HG02981 (cell line): Measurements from ENCODE around the gene PDE1C.

Source experiments
- ATAC-seq: cut with Tn5 transposase; IDR thresholded peaks from one replicate; pipeline ENCODE4 v1.9.1; 2021; ENCODE audit warnings: mild to moderate bottlenecking, moderate library complexity; ENCODE audit not compliant: unreplicated experiment

Gene PDE1C

GRCh38 chr7:31953432-31953831 is 116.8 kb downstream of the PDE1C start:
- no peak for ATAC-seq

DNA sequence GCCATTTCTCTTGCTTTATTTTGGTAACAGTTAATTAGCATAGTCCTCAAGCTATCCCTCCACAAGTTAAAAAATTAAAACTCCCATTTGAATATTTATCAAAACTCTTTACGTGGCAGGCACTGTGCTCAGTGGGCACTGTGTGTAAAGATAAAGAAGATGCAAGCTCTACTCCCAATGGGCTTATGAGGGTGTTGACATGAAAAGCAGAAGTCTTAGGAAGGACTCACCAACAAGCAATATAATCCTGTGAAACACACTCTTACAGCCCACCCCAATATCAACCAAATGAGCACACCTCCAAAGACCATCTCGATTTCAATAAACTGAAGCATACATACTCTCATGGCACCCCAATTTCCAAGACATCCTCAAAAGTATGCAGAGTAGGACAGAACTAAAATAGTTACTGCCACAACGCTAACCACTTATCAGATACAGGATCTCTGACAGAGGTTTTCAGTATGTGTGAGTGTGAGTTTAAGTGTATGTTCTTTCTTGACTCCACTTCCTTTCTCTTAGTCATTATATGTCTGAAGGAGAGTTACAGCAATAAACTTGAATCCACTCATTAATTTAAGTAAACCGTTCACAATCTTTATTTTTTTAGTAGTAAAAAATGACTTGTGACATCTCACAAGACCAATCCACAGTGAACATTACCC is 120.0 kb downstream of the PDE1C start:
- ATAC-seq: no peak

DNA sequence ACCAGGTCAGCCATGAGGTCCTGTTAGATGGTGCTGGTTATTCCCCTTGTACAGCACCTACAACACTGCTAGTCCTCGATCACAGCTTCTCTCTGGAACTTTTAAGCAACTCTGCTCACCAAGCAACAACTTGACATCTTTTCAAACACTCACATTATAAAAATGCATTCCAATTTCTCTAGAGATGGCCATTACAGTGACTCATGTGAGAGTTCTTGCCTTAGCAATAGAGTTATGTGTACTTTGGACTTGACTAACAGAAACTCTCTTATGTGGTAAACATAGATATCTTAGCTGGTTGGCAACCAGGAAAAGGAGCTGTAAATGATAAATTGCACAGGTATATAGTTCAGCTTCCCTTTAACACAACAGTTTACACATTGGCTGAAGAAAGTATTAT is 122.2 kb downstream of the PDE1C start:
- ATAC-seq: no peak

DNA sequence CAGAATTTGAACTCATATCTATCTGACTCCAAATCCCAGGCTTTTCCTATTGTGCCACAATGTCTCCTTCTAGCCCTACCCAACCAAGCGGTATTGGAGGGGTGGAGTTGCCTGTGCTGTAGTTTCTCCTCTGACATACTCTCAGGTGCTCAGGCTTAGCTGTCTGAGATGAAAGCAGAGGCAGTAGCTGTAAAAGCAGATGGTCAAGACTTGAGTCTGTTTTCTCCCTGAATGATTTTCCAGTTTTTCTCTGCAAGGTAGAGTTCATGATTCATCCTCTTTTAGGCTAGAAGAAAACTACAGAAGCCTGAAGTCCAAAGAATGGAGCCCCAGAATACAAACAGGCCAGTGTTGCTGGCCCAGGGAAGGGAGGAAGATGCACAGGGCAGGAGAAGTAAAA is 130.0 kb downstream of the PDE1C start:
- no peak for ATAC-seq

DNA sequence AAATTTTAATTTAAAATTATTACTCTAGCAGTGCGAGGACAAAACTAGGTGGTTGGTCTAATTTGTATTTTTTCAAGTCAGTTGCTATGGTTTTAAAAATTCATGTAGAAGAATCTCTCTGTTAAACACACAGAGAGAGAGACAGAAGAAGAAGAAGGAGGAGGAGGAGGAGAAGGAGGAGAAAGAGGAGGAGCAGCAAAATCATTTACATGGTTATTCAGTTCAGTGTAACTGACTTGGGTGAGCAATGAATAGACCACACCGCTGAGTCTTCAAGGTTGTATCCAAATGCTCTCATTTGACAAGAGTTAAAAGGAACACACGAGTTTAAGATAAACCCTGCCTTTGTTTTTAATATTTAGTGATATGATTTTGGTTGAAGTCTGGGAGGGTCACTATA is 131.1 kb downstream of the PDE1C start:
- no peak for ATAC-seq

- ATAC-seq: no peak
These were observed 131.6 kb downstream of the PDE1C start for GRCh38 chr7:31938650-31939049.

GRCh38 chr7:31937982-31938381 is 132.2 kb downstream of the PDE1C start:
- ATAC-seq: no peak

- no peak for ATAC-seq
These were observed 134.8 kb downstream of the PDE1C start for GRCh38 chr7:31935124-31936054.

- no peak for ATAC-seq
These were observed 135.7 kb downstream of the PDE1C start for GRCh38 chr7:31934551-31934950.

DNA sequence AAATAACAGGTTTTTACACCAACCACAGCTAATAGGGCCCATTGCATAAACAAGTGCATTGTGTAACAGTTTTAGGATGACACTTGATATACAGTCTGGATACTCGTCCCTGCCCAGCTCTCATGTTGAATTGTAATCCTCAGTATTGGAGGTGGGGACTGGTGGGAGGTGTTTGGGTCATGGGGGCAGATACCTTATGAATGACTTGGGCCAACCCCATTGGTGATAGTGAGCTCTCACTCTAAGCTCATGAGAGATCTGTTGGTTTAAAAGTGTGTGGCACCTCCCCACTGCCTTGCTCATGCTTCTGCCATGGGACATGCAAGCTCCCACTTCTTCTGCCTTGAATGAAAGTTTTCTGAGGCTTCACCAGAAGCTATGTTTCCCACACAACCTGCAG is 136.7 kb downstream of the PDE1C start:
- no peak for ATAC-seq

DNA sequence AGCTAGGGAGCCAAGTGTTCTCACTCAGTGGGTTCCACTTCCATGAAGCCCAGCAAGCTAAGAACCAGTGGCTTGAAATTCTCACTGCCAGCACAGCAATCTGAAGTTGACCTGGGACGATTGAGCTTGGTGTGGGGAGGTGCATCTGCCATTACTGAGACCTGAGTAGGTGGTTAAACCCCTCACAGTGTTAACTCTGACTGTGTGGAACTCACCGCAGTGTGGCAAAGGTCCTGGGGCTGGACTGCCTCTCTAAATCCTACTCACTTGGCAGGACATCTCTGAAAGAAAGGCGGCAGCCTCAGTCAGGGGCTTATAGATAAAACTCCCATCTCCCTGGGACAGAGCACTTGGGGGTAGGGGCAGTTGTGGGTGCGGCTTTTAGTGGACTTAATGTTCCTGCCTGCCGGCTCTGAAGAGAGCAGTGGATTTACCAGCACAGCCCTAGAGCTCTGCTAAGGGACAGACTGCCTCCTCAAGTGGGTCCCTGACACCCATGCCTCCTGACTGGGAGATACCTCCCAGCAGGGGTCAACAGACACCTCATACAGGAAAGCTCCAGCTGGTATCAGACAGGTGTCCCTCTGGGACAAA is 143.1 kb downstream of the PDE1C start:
- ATAC-seq: no peak

DNA sequence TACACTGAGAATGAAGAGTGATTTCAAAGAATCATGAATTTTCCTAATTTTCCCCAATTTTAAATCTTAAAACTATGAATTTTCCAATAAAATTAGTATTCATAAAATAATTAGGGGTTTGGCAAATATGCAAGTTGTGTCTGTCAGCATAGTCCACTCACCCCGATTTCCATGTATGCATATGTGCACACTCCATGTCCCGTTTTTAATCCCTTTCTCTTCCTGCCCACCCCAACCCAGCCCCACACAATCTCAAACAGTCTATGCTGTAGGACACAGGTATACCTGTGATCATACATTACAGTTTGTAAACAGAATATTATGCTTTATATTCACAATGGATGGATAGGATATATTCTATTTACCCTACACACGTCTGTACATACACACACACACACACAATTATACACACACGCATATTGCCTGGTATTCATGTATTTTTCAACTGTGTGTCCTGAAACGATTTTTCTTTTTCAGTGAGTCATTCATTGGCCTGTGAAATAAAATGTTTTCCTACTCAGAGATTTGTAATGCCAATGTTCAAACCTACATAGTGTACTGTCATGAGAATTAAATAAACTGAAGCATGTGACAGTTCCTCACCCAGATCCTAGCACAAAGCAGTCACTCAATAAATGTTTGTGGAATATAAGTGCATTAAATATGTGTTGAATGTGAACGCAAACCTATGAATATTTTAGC is 144.3 kb downstream of the PDE1C start:
- ATAC-seq: no peak

- no peak for ATAC-seq
These were observed 146.0 kb downstream of the PDE1C start for GRCh38 chr7:31924251-31924650.

GRCh38 chr7:31922848-31923247 is 147.4 kb downstream of the PDE1C start:
- ATAC-seq: no peak

DNA sequence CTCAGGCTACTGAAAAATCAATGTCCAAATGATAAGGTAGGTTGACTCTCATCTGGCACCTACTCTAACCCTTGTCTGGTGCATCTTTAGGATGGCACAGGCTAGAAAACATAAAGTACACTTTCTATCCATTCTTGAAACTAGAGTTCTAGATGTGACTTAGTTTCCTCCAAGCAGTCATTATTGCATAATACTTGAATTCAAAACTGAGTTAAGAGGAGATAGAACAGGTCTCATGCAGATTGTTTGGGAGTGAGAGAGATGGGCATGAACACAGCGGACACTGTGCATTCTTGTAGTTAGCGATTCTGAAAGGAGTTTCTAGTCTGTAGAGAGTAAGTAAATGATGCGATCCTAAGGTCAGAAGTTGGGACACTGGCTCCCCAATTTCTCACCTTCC is 149.2 kb downstream of the PDE1C start:
- ATAC-seq: no peak

- ATAC-seq: no peak
These were observed 150.4 kb downstream of the PDE1C start for GRCh38 chr7:31919678-31920369.

DNA sequence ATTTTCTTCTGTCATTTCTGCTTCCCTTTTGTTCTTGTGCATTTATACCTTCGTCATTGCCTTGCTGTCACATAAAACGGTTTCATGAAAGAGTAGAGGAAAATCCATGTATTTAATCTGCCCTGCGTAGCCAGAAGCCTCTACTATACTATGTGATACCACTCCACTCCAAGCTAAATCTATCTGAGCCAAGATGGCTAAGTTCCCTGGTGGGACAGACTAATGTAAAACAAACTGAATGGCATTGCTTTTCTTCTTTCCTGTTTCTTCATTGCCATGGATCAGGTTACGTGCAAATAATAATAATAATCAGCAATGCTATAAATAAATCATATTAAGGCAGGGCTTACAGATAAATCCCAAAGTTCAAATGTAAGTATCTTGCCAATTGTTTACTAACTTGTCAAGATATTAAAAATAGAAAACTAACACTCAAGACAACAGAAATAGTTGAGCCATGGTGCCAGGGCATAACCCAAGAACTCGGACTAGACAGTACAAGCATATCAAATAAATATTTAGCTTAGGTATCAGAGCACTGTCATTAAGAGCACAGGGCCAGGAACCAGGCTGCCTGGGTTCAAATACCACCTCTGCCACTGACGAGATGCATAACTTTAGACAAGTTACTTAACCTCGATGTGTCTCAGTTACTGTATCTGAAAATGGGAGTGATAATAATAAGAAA is 151.4 kb downstream of the PDE1C start:
- ATAC-seq: no peak

GRCh38 chr7:31917256-31917655 is 153.0 kb downstream of the PDE1C start:
- no peak for ATAC-seq

- ATAC-seq: no peak
These were observed 160.0 kb downstream of the PDE1C start for GRCh38 chr7:31910191-31910590.
